ENCODE data around the gene LRRC27.

The LRRC27 gene

GRCh38 chr10:132393695-132394181 lies 61.7 kb downstream of the LRRC27 start:
- Histone ChIP-seq H3K9me2 (ENCODE audit: low read depth, low read length) (no peaks in the 10 kb centered on the region), H3K36me3 (ENCODE audit: insufficient read depth, low read length) (no peaks in the 10 kb centered on the region), H3K4me1 (ENCODE audit: insufficient read depth, low read length, severe bottlenecking) (no peaks in the 10 kb centered on the region), H4K20me1 (ENCODE audit: insufficient read depth, low read length) (no peaks in the 10 kb centered on the region), H3K9ac (ENCODE audit: low read length) (no peak overlapping the region), H3F3A (ENCODE audit: insufficient read depth, low read length) (no peaks in the 10 kb centered on the region), H3K79me2 (ENCODE audit: insufficient read depth, low read length) (no peaks in the 10 kb centered on the region), H3K9me3 (ENCODE audit: low read length) (no peaks in the 10 kb centered on the region), H3K27me3 (ENCODE audit: insufficient read depth, low read length) (0 out of 2 replicates have a peak, but pooled peaks cover 6% of the 10 kb centered on the region), H3K4me2 (ENCODE audit: low read length) (no peak overlapping the region), H3K27ac (ENCODE audit: low read depth, low read length, poor library complexity, severe bottlenecking) (no peak overlapping the region), H3K4me3 (ENCODE audit: low read depth, low read length, poor library complexity, severe bottlenecking) (no peak overlapping the region), H2AFZ (ENCODE audit: low read length) (no peak overlapping the region)
- TF ChIP-seq CTCF (IDR thresholded peaks at IDR 0.05; ENCODE audit: low read length): no peak
- TF ChIP-seq EZH2 (IDR thresholded peaks at IDR 0.05; ENCODE audit: borderline replicate concordance, low read length): no peak

DNA sequence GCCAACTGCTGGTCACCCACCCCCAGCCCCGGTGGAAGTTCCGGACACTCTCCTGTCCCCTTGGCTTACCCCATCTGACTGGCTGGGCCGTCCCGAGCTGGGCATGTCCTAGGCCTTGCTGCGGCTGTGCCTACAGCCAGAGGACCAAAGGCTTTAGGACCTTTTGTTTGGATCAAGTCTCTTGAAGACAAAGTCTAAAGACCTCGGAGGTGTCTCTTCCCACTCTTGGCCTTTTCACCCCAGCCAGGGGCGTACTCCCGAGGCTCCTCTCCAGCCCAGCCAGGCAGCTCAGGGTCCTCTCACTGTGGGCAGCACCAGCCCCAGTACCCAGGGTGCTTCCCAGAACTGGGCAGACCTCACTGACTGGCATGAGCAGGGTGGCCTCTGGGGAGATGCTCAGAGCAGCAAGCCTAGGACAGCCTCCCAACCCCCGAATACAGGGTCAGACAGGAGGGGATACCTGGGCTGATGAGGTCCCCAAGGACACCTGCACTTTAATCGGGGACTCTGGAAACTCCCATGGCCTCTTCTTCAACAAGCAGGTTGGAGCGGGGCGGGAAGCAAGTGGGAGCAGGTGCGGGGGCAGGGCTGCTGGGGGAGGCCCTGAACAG lies 62.3 kb downstream of the LRRC27 start:
- TF ChIP-seq CTCF (IDR thresholded peaks at IDR 0.05; ENCODE audit: low read length): no peak
- TF ChIP-seq EZH2 (IDR thresholded peaks at IDR 0.05; ENCODE audit: borderline replicate concordance, low read length): no peak
- H3K4me3 ChIP-seq (ENCODE audit: low read depth, low read length, poor library complexity, severe bottlenecking): no peak overlapping the region
- H3K27me3 ChIP-seq (ENCODE audit: insufficient read depth, low read length): 0 out of 2 replicates have a peak, but pooled peaks cover 6% of the 10 kb centered on the region
- no peaks in the 10 kb centered on the region for H3F3A ChIP-seq (ENCODE audit: insufficient read depth, low read length)
- H3K27ac ChIP-seq (ENCODE audit: low read depth, low read length, poor library complexity, severe bottlenecking): no peak overlapping the region
- no peaks in the 10 kb centered on the region for H3K4me1 ChIP-seq (ENCODE audit: insufficient read depth, low read length, severe bottlenecking)
- no peaks in the 10 kb centered on the region for H3K9me3 ChIP-seq (ENCODE audit: low read length)
- H3K9ac ChIP-seq (ENCODE audit: low read length): no peak overlapping the region
- no peak overlapping the region for H2AFZ ChIP-seq (ENCODE audit: low read length)
- H3K36me3 ChIP-seq (ENCODE audit: insufficient read depth, low read length): no peaks in the 10 kb centered on the region
- no peaks in the 10 kb centered on the region for H3K9me2 ChIP-seq (ENCODE audit: low read depth, low read length)
- H3K4me2 ChIP-seq (ENCODE audit: low read length): no peak overlapping the region
- H4K20me1 ChIP-seq (ENCODE audit: insufficient read depth, low read length): no peaks in the 10 kb centered on the region
- no peaks in the 10 kb centered on the region for H3K79me2 ChIP-seq (ENCODE audit: insufficient read depth, low read length)

- no peaks in the 10 kb centered on the region for H3K9me3 ChIP-seq (ENCODE audit: low read length)
- no peaks in the 10 kb centered on the region for H3K79me2 ChIP-seq (ENCODE audit: insufficient read depth, low read length)
- no peaks in the 10 kb centered on the region for H4K20me1 ChIP-seq (ENCODE audit: insufficient read depth, low read length)
- no peak overlapping the region for H3K9ac ChIP-seq (ENCODE audit: low read length)
- no peaks in the 10 kb centered on the region for H3K36me3 ChIP-seq (ENCODE audit: insufficient read depth, low read length)
- H3F3A ChIP-seq (ENCODE audit: insufficient read depth, low read length): no peaks in the 10 kb centered on the region
- H3K4me3 ChIP-seq (ENCODE audit: low read depth, low read length, poor library complexity, severe bottlenecking): no peak overlapping the region
- no peak for TF ChIP-seq CTCF (IDR thresholded peaks at IDR 0.05; ENCODE audit: low read length)
- no peak for TF ChIP-seq EZH2 (IDR thresholded peaks at IDR 0.05; ENCODE audit: borderline replicate concordance, low read length)
- 0 out of 2 replicates have a peak, but pooled peaks cover 6% of the 10 kb centered on the region for H3K27me3 ChIP-seq (ENCODE audit: insufficient read depth, low read length)
- no peaks in the 10 kb centered on the region for H3K9me2 ChIP-seq (ENCODE audit: low read depth, low read length)
- H3K4me1 ChIP-seq (ENCODE audit: insufficient read depth, low read length, severe bottlenecking): no peaks in the 10 kb centered on the region
- H3K27ac ChIP-seq (ENCODE audit: low read depth, low read length, poor library complexity, severe bottlenecking): no peak overlapping the region
- no peak overlapping the region for H3K4me2 ChIP-seq (ENCODE audit: low read length)
- H2AFZ ChIP-seq (ENCODE audit: low read length): no peak overlapping the region
These were observed 63.1 kb downstream of the LRRC27 start for GRCh38 chr10:132394936-132395703.

Data from OCI-LY1 (cell line).